Measurements from ENCODE around the gene MYO5B. TPM values are rescaled to one million over a fixed set of nuclear protein-coding genes. Genes with fewer than 3 reads are reported as not detected.

Gene MYO5B
- total and polyA plus RNA-seq, 9 of the 15 experiments (the other 6 are each of a cell fraction or from before 2014, with no cell fraction given) = 0.07 to 0.42 (median 0.28) TPM

DNA sequence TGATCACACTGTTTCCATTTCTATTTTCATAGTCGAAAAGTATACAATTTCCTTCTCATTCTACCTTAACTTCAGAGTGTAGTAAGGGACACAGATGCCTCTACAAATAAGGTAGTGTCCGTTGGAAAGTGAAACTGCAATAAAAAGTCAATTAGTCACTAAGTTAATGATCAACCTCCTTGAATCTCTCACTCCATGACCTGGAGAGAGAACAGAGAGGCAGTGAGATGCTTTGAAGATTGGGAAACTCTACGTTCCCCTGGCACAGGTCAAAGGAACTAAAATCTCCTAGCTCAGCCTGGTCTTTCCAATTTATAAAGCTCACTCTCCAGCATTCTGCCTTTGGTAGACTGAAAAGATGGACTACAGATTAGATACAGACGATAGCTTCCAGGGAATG is 227.8 kb downstream of the MYO5B start:
- Histone ChIP-seq H3K9ac (ENCODE audit: insufficient read depth in 1 of 2, low read depth in 2 of 2, low read length in 2 of 2) (no peak overlapping the region), H2AFZ (ENCODE audit: low read depth, low read length) (no peak overlapping the region), H3K27ac (ENCODE audit: extremely low read depth, low read depth, low read length) (no peak overlapping the region), H4K20me1 (replicated peaks; ENCODE audit: control insufficient read depth, insufficient read depth, low read length) (no peaks in the 10 kb centered on the region), H3K9me3 (replicated peaks; ENCODE audit: control insufficient read depth, insufficient read depth, low read depth, low read length) (no peaks in the 10 kb centered on the region), H3K27me3 (ENCODE audit: control insufficient read depth in 2 of 2, insufficient read depth in 2 of 2, low read length in 2 of 2) (peaks cover 0 to 11% of the 10 kb centered on the region in 2 experiments; a peak in 1 of 5 replicates), H3K4me1 (replicated peaks in 1 of 2; ENCODE audit: control insufficient read depth in 2 of 2, insufficient read depth in 2 of 2, low read length in 2 of 2) (no peaks in the 10 kb centered on the region), H3K4me3 (no peak overlapping the region), H3K79me2 (ENCODE audit: control insufficient read depth, insufficient read depth, low read length) (no peaks in the 10 kb centered on the region), H3K9me1 (ENCODE audit: control insufficient read depth, insufficient read depth, low read length) (no peaks in the 10 kb centered on the region), H3K36me3 (ENCODE audit: control insufficient read depth, insufficient read depth, low read length) (no peaks in the 10 kb centered on the region), H3K4me2 (ENCODE audit: insufficient read depth, low read length) (no peak overlapping the region)
- in situ Hi-C loops (cut with MboI) = no loop called here
- DNase-seq (ENCODE audit: extremely low read depth in 1 of 4, low spot score in 3 of 4) = no peak
- no TSS peak for BruUV-seq (replicated peaks)
- 0% methylated on average over 3 of the region's 4 CpGs for WGBS (ENCODE audit: insufficient coverage, low coverage, missing lambda C conversion rate)
- intact Hi-C loops (cut with micrococcal nuclease) = no loop called here
- POLR2A ChIA-PET = interaction anchor here (0.6 to 1.5 kb wide), 2 partner anchors 9 to 597 kb away, joined by 3 read pairs; no protein-coding TSS in a partner anchor
- TF ChIP-seq STAT5A (IDR thresholded peaks at IDR 0.05; ENCODE audit: borderline replicate concordance, low read length) (no peak), SAFB2 (IDR thresholded peaks at IDR 0.05; ENCODE audit: borderline replicate concordance, low read depth, low read length, severe bottlenecking) (no peak), E2F8 (IDR thresholded peaks at IDR 0.05; ENCODE audit: low read depth, partially characterized antibody) (no peak), FUS (optimal IDR thresholded peaks at IDR 0.05; ENCODE audit: low read depth, low read length) (no peak), ILK (tag; IDR thresholded peaks at IDR 0.05; ENCODE audit: borderline replicate concordance, low read depth) (no peak), RB1 (IDR thresholded peaks at IDR 0.05; ENCODE audit: low read depth) (no peak), SPI1 (IDR thresholded peaks at IDR 0.05; ENCODE audit: borderline replicate concordance, low read depth, low read length) (no peak), NFYB (IDR thresholded peaks at IDR 0.05; ENCODE audit: extremely low read depth, insufficient read length) (no peak), PCBP2 (IDR thresholded peaks at IDR 0.05; ENCODE audit: low read depth, low read length, poor library complexity, severe bottlenecking) (no peak), RERE (CRISPR knock-in tag; IDR thresholded peaks at IDR 0.05; ENCODE audit: borderline replicate concordance) (no peak)
- TF ChIP-seq, protein P1, sequence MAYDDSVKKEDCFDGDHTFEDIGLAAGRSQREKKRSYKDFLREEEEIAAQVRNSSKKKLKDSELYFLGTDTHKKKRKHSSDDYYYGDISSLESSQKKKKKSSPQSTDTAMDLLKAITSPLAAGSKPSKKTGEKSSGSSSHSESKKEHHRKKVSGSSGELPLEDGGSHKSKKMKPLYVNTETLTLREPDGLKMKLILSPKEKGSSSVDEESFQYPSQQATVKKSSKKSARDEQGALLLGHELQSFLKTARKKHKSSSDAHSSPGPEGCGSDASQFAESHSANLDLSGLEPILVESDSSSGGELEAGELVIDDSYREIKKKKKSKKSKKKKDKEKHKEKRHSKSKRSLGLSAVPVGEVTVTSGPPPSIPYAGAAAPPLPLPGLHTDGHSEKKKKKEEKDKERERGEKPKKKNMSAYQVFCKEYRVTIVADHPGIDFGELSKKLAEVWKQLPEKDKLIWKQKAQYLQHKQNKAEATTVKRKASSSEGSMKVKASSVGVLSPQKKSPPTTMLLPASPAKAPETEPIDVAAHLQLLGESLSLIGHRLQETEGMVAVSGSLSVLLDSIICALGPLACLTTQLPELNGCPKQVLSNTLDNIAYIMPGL (CRISPR knock-in tag; IDR thresholded peaks at IDR 0.05) = no peak
- CTCF ChIA-PET (ENCODE audit: low intra/inter-chr PET ratio) = no interaction called here
- no peak for ATAC-seq
- no peak for FAIRE-seq
